Endometrium (tissue), 2 donors: ENCODE results near the gene NCMAP.
"Not testable (repeated sequence)": the region's sequence is repeated elsewhere in the genome, so short reads cannot be mapped to it uniquely, and the experiment has no call there.

Experiments
- FAIRE-seq: peaks from 2 replicates; lab custom pipeline; 2012; peaks lifted over from hg19 to GRCh38; lab: Jason Lieb, UNC
- donor health status: control.
- donor health status: control.

The NCMAP gene, protein sequence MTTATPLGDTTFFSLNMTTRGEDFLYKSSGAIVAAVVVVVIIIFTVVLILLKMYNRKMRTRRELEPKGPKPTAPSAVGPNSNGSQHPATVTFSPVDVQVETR

DNA sequence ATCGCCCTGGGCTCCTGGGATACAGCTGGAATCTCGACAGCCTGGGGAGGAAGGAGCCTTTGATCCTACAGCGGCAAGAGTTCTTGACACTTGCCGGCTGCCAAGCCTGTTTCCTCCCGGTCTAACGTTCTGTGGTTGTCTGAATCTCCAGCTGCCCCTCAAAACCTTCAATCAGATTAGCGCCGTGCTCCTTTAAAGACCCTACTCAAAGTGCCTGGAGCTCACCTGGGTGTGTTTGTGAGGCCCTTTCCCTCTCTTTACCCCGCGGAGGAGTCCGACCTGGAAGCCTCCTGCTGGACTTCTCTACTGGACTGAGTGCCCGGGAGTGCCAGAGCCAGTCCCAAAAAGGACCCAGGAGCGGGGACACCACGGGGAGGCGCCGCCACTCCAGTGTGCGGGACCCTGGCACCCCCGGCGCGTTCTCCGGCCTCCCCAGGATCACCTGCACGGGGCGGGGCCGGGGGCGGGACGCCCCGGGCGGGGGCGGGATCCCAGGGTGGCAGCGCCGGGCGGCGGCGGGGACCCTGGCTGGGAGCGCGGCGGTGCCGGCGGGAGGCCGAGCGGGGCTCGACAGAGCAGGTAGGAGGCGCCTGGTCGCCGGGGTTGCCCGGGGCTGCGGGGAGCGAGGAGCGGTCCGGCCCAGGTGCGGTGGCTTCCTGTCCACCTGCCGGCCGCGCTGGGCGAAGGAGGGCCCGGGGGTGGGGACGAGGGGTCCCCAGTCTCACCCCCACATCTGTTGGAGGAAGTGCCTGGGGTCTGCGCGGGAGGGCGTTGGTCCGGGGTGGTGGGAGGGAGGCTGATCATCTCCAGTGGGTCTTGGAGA is at the start of gene NCMAP:
Gene NCMAP (plus strand): TSS at position 497 of the 823 bp plus-strand sequence. CDS start 39,344 bp downstream, outside the sequence.
- no peak for FAIRE-seq

DNA sequence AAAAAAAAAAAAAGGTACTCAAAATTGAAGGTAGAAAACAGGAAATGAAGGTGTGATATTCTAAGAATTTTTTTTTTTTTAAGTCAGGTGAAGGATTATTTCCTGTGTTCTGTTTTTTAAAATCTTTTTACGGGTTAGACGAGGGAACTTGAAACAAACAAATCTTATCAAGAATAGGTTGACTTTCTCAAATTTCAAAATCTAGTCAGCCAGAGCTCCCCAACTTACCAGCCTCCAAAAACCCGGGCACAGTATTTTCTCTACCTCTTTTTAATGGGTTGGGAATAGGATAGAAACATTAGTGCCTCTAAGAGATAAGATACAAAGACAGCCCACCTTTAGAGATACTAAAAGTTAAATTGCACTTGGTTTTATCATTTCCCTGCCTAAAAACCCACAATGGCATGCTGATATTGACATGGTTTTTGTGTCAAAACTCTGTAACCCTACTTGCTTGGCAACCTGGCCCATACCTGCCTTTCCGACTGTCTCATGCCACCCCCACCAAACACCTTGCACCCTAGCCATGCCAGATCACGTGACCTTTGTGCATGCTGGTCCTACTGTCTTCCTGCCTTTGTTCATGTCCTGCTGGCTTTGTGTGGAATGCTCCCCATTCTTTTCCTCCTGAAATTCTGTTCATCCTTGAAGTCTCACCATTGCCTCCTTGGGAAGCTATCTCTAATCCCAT is 49.1 kb upstream of the NCMAP start:
- FAIRE-seq, result no peak

DNA sequence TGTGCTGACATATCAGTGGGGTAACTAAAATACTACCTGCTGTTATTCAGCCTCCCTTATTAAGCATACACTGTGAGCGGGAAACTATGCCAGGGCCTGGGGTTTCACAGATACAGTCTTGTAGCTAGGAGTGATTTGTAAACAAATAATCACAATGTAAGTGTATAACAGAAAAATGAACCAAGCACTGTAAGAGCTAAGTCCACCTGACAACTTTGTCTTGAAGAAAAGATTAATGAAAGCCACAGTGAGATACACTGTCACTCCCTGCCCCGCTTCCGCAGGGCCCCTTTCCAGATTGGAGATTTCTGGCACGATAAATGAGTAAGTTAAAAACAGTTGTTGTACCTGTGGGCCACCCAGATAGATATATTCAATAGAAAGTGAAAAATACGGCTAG is 48.5 kb upstream of the NCMAP start:
- no peak for FAIRE-seq

DNA sequence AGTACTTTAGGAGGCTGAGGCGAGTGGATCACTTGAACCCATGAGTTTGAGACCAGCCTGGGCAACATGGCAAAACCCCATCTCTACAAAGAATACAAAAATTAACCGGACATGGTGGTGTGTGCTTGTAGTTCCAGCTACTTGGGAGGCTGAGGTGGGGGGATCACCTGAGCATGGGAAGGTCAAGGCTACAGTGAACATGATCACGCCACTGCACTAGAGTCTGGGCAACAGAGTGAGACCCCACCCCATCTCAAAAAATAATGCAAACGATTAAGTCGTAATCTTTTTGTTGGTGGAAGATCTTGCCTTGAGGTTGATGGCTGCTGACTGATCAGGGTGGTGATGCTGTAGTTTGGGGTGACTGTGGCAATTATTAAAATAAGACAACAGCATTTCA is 47.0 kb upstream of the NCMAP start:
- FAIRE-seq, result no peak

DNA sequence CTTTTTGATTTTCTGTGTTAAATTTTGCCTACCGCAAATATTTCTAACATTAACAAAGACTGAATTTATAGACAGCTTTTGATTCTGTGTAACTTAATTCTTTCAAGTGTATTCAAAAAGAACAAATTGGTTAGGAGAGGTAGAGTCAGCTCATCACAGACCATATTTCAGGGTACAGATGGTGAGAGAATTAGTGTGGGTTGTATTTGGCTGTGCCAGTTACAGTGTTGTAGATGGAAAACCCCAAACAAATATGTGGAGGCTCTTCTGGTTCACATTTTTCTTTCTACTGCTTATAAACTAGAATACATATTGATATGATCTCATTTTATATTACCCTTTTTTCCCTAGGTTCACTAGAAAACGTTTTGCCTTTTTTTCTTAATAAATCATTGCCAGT is 42.2 kb upstream of the NCMAP start:
- no peak for FAIRE-seq

DNA sequence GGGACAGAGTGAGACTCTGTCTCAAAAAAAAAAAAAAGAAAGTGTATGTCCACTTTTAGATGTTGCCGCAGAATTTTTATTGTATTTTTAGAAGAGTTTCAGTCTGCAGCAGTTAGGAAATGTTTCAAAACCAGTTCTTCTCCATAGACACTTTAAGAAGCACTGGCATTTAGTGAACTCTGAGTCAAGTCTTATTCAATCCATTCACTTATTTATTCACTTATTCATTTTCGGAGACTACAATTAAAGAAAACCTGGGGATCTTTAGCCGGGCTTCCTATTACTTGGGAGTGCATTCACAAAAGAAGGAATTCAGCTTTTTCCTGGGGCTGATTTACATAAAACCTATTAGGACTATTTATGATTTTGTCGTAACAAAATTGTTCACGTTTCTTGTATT is 40.9 kb upstream of the NCMAP start:
- no peak for FAIRE-seq

DNA sequence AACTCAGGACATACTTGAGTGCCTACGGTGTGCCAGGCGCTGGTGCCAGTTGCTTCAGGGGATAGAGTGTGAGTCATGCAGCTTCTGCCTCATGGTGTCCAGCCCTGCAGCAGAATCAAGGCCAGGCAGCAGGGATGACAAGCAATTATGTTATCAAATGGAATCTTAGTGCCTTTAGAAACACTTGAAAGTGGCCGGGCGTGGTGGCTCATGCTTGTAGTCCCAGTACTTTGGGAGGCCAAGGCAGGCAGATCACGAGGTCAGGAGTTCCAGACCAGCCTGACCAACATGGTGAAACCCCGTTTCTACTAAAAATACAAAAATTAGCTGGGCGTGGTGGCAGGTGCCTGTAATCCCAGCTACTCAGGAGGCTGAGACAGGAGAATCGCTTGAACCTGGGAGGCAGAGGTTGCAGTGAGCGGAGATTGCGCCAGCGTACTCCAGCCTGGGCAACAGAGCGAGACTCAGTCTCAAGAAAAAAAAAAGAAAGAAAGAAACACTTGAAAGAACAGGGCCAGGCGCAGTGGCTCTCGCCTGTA is 40.1 kb upstream of the NCMAP start:
- FAIRE-seq, result not testable (repeated sequence)

DNA sequence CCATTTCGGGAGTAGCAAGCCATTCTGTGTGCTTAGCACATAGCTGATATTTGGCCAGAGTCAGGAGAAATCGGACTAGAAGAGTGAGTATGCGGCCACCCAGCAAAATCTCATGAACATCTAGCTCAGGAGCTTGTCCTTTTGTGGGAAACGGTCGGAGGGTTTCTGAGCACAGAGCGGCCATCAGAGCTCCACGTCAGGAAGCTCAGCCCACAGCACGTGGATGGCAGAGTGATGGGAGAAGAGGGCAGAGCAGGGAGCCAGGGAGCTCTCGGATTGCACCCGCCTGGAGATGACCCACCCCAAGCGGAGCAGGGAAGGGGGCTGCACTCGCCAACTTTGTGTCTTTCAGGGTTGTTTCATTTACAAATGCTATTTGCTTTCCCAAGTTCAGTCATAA is 39.4 kb upstream of the NCMAP start:
- no peak for FAIRE-seq

DNA sequence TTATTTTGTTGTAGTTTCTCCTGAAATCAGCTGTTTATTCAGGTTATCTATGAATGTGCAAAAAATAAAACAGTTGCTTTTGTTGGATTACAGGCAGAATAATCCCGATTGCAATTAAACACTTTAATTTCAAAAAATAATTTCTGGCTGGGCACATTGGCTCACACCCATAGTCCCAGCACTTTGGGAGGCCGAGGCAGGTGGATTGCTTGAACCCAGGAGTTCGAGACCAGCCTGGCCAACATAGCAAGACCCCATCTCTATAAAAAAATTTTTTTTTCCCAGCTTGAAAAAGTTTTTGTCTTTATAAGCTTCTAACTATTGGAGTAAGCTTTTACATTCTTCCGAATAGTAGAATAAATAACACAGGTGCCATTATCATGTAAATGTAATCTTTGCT is 38.0 kb upstream of the NCMAP start:
- FAIRE-seq, result no peak

DNA sequence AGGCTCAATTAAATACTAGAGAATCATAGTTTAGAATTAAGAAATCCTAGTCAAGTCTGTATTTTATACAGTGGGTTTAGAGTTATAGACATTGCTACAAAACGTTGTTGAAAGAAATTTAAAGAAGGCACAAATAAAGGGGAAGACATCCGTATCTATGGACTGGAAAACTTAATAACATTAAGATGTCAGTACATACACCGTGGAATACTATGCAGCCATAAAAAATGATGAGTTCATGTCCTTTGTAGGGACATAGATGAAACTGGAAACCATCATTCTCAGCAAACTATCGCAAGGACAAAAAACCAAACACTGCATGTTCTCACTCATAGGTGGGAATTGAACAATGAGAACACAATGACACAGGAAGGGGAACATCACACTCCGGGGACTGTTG is 35.6 kb upstream of the NCMAP start:
- FAIRE-seq, result not testable (repeated sequence)

DNA sequence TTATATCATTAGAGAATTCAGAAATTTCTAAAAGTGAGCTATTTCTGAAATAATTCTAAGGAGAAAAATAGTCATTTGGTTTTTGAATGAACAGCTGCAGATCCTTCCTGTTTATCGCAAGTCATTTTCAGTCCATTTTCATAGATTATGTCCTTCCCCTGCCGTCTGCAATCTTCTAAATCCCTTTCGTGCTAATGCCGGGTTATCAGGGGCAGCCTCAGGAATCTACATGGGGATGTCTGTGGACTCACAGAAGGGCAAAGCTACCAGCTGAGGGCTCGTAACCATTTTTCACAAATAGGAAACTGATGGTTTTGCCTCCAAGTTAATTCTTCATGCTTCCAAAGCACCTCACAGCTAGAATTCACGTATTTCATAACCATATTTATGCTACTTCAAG is 30.3 kb upstream of the NCMAP start:
- FAIRE-seq, result no peak

DNA sequence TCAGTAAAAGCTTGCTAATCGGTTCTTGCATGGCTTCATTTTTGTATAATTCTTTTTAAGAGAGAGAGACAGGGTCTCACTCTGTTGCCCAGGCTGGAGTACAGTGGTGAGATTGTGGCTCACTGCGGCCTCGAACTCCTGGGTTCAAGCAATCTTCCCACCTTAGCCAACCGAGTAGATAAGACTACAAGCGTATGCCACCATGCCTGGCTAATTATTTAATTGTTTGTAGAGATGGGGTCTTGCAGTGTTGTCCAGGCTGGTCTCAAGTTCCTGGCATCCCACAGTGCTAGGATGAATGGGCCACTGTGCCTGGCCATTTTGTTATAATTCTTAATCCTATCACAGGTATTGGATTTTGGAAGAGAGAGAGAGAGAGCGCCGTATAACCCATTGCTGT is 29.8 kb upstream of the NCMAP start:
- no peak for FAIRE-seq

DNA sequence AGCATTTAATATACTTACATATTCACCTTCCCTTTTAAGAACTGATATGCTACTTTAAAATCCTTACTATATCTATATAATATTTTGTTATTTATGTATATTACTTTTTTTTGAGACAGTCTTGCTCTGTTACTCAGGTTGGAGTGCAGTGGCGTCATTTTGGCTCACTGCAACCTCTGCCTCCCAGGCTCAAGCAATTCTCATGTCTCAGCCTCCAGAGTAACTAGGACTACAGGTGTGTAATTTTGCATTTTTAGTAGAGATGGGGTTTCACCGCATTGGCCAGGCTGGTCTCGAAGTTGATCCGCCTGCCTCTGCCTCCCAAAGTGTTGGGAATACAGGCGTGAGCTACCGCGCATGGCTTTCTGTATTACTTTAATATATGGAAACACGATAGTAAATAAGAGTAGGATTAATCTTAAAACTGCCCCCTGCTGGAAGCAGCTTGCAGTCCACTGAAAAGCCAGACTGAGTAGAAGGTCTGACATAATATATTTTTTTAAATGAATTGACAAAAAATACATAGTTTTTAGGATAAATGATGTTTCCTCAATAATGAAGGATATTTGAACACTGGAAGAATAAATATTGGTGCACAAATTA is 28.8 kb upstream of the NCMAP start:
- no peak for FAIRE-seq

DNA sequence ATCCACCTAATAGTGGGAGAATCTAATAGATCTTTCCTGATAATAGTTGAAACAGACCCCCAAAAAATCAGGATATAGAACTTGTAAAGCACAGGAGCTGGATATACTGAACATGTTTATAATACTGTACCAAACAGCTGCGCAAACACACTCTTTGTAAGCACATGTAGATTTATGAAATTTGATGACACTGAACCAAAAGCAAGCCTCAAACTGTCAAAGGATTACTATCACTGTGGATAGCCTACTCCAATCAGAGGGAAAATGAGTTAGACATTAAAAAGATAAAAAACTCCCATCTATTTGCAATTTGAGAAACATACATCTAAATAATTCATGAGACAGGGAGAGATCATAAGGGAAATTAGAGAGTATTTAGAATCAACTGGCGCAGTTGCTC is 27.1 kb upstream of the NCMAP start:
- FAIRE-seq, result no peak

DNA sequence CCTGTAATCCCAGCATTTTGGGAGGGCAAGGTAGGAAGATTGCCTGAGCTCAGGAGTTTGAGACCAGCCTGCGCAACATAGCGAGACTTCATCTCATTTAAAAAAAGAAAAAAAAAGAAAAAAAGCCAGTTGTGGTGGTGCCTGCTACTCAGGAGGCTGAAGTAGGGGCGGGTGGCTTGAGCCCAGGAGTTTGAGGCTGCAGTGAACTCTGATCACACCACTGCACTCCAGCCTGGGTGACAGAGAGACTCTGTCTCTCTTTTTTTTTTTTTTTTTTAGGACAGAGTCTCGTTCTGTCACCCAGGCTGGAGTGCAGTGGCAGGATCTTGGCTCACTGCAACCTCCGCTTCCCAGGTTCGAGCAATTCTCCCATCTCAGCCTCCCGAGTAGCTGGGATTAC is 26.6 kb upstream of the NCMAP start:
- FAIRE-seq, result not testable (repeated sequence)

DNA sequence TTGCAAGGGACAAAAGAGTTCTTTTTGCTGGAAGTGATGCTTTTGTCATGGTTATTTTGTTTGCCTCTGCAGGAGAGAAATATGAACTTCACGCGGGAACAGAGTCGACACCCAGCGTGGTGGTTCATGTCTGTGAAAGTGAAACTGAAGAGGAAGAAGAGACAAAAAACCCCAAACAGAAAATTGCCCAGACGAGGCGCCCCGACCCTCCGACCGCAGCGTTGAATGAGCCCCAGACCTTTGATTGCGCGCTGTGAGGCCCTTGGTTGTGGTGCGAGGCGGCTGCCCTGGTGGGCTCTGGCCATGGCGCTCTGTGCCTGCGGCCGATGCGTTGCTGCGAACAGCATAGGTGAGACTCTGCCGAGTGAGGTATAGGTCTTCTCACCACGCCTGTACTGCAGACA is 20.9 kb upstream of the NCMAP start:
- FAIRE-seq, result no peak

DNA sequence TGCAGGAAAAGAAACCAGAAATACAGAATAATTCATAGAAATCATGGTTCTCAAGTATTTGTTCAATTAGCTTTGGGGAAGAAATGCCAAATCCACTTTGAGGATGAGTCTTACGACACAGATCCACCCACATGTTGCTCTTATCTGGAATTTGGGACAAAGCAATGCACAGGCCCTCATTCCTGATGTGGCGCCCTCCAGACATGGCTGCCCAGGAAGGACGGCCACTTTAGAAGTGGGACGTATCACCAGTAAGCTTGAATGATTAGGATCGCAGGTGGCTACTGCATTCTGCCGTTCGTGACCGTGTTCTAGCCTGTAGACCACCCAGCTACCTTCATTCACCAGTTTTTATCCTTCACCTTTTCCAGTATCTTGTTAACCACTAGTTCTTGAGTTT is 20.1 kb upstream of the NCMAP start:
- FAIRE-seq, result no peak

DNA sequence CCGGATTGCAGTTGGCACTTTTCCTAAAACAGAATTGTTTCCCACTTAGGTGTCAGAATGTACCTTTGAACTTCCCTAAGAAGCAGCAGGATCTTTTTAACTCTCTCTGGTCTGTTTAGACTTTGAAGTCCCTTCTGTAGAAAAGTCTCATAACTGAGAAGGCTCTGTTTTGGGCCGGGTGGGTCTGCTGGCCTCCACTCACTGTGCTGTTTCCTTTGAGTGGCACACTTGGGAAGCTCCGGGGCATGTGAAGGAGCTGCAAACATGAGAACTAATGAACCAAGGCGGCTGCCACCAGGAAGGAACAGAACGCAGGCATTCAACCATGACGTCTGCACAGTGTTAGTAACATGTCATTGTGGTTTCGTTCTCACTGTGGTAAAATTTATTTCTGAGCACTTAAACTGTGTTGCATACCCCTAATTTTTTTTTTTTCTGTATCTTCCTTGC is 19.5 kb upstream of the NCMAP start:
- FAIRE-seq, result no peak

DNA sequence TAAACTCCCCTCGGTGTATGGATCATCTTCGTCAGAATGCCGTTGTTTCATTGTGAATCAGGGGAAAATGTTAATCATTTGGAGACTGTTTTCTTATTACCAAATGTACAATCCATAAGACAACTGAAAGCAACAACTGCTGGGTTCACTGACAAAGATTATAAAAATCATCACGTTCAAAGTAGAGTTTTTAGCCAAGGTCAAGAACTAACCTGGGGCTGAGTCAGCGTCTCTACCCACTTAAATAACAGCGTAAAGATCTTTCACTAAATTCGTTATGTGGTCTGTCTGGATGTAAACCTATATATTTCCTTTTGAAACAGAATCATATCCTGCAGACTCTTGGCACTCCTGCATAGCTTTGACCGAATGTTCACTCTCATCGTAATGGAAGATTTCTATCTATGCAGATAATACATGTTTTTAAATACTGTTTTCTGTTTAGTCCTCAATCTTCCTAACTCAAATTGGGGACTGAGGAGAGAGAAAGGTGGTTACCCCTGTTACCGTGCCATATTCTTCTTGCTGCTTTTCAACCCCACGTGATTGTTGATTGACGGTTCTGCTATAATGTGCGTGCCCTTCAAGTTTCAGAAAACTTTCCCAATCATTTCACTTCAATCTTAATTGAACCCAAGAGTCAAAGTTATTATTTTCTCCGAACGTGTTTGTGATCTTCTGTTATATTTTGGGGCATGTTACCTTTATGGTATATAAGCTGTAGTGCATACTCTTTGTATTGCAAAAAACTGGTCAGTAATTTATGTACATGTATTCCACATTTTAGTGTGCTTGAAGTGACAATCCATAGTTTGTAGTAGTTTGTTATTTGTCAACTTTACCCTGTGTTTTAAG is 15.6 kb upstream of the NCMAP start:
- no peak for FAIRE-seq

DNA sequence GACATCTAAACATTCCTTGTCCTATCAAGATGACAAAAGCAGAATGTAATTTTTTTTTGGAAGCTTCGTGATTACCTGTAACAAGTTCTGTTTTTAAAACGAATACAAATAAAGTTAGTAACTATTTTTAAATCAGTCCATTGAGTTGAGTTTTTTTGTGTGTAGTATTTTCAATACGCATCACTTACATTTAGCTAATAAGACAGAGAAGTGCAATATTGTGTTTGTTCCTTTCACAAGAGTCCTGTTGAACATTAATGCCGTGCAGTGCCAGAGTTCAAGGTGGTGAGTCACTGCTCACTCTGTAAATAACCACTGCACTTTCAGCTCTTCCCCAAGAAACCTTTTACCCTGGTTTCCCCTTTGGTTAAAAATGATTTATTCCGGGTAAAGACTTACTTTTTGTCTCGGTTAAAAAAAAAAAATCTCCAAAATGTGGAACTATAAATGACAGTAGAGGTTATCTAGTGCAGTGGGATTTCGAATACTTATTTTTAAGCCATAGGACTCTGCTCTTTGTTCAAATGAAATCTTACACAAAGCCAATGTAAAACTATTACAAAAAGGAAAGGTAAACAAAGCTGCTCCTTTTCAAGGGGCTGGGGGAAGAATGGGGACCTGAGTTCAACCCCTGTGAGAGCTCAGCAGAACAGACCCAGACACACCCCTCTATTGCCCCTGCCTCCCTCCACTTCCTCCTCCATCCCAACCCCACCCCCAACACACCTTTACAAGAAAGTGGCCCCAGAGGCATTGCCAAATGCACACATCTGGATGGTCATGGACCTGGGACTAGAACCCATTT is 14.8 kb upstream of the NCMAP start:
- FAIRE-seq, result peak; percentile 23
